ENCODE results near the gene BMPR1B. TPM values are rescaled to one million over a fixed set of nuclear protein-coding genes. Genes with fewer than 3 reads are reported as not detected.

Gene BMPR1B
- total and polyA plus RNA-seq, 4 donors: 0.27 to 0.70 (median 0.48) TPM

GRCh38 chr4:94763005-94763404, 5.2 kb downstream of the BMPR1B start:
- Histone ChIP-seq H3K4me3 (ENCODE audit: low read depth in 1 of 3, low read length in 3 of 3) (no peak overlapping the region), H3K9ac (ENCODE audit: low read depth in 1 of 2, low read length in 2 of 2) (no peak overlapping the region), H3K4me1 (ENCODE audit: control insufficient read depth in 4 of 4, insufficient read depth in 4 of 4, low read length in 3 of 4) (peaks cover under 1 to 9% (median 4%) of the 10 kb centered on the region in 4 donors), H3K9me3 (ENCODE audit: control insufficient read depth in 4 of 4, low read length in 3 of 4) (no peaks in the 10 kb centered on the region), H3K36me3 (ENCODE audit: control insufficient read depth in 4 of 4, insufficient read depth in 3 of 4, low read depth in 1 of 4, low read length in 3 of 4) (no peaks in the 10 kb centered on the region), H3K27me3 (ENCODE audit: control insufficient read depth in 4 of 4, insufficient read depth in 4 of 4, low read length in 3 of 4) (peaks cover 0 to 12% (median 1%) of the 10 kb centered on the region in 4 donors), H3K27ac (ENCODE audit: low read depth in 1 of 2, low read length in 2 of 2) (no peak overlapping the region)
- DNase-seq (ENCODE audit: low spot score): no peak
- no peak for TF ChIP-seq SP1 (IDR thresholded peaks at IDR 0.05)
- no peak for TF ChIP-seq EGR1 (IDR thresholded peaks at IDR 0.05; ENCODE audit: low read depth in 2 of 2)
- TF ChIP-seq TAF1 (conservative IDR thresholded peaks at IDR 0.05): no peak
- no peak for TF ChIP-seq NR2F2 (IDR thresholded peaks at IDR 0.05)
- TF ChIP-seq FOXA1 (IDR thresholded peaks at IDR 0.05): no peak
- TF ChIP-seq, protein P1, sequence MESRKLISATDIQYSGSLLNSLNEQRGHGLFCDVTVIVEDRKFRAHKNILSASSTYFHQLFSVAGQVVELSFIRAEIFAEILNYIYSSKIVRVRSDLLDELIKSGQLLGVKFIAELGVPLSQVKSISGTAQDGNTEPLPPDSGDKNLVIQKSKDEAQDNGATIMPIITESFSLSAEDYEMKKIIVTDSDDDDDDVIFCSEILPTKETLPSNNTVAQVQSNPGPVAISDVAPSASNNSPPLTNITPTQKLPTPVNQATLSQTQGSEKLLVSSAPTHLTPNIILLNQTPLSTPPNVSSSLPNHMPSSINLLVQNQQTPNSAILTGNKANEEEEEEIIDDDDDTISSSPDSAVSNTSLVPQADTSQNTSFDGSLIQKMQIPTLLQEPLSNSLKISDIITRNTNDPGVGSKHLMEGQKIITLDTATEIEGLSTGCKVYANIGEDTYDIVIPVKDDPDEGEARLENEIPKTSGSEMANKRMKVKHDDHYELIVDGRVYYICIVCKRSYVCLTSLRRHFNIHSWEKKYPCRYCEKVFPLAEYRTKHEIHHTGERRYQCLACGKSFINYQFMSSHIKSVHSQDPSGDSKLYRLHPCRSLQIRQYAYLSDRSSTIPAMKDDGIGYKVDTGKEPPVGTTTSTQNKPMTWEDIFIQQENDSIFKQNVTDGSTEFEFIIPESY (IDR thresholded peaks at IDR 0.05): no peak
- no peak for TF ChIP-seq FOXA2 (IDR thresholded peaks at IDR 0.05)
- no peak for TF ChIP-seq RAD21 (IDR thresholded peaks at IDR 0.05)
- TF ChIP-seq, protein P2, sequence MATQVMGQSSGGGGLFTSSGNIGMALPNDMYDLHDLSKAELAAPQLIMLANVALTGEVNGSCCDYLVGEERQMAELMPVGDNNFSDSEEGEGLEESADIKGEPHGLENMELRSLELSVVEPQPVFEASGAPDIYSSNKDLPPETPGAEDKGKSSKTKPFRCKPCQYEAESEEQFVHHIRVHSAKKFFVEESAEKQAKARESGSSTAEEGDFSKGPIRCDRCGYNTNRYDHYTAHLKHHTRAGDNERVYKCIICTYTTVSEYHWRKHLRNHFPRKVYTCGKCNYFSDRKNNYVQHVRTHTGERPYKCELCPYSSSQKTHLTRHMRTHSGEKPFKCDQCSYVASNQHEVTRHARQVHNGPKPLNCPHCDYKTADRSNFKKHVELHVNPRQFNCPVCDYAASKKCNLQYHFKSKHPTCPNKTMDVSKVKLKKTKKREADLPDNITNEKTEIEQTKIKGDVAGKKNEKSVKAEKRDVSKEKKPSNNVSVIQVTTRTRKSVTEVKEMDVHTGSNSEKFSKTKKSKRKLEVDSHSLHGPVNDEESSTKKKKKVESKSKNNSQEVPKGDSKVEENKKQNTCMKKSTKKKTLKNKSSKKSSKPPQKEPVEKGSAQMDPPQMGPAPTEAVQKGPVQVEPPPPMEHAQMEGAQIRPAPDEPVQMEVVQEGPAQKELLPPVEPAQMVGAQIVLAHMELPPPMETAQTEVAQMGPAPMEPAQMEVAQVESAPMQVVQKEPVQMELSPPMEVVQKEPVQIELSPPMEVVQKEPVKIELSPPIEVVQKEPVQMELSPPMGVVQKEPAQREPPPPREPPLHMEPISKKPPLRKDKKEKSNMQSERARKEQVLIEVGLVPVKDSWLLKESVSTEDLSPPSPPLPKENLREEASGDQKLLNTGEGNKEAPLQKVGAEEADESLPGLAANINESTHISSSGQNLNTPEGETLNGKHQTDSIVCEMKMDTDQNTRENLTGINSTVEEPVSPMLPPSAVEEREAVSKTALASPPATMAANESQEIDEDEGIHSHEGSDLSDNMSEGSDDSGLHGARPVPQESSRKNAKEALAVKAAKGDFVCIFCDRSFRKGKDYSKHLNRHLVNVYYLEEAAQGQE (IDR thresholded peaks at IDR 0.05): no peak
- no peak for TF ChIP-seq HNF4A (conservative IDR thresholded peaks at IDR 0.05)
- TF ChIP-seq, protein P3, sequence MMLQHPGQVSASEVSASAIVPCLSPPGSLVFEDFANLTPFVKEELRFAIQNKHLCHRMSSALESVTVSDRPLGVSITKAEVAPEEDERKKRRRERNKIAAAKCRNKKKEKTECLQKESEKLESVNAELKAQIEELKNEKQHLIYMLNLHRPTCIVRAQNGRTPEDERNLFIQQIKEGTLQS (IDR thresholded peaks at IDR 0.05): no peak
- TF ChIP-seq RXRA (IDR thresholded peaks at IDR 0.05): no peak
- TF ChIP-seq CTCF (IDR thresholded peaks at IDR 0.05; ENCODE audit: low read depth, low read length, missing input control): no peak
- TF ChIP-seq YY1 (IDR thresholded peaks at IDR 0.05): no peak
- no peak for TF ChIP-seq MAX (IDR thresholded peaks at IDR 0.05)
- TF ChIP-seq HNF4G (IDR thresholded peaks at IDR 0.05): no peak
- no peak for TF ChIP-seq GABPA (IDR thresholded peaks at IDR 0.05 in 1 of 2, conservative IDR thresholded peaks at IDR 0.05 in 1 of 2)
- no peak for TF ChIP-seq JUND (IDR thresholded peaks at IDR 0.05)
- WGBS: 75% methylated on average over 4 of the region's 4 CpGs

Data from liver (tissue), 9 donors.